Common myeloid progenitor, CD34-positive (primary cell): ENCODE results near the gene RBM47.
A peak's percentile ranks its signal among the peaks of the same experiment; 100 is the strongest.
"Not testable (repeated sequence)": the region's sequence is repeated elsewhere in the genome, so short reads cannot be mapped to it uniquely, and the experiment has no call there.

ENCODE experiments used
- CTCF ChIA-PET: fragments of 350-600 bp; sonication (Branson Sonifier 250); formaldehyde crosslinking; loops from one replicate; lab custom pipeline; 2021; ENCODE audit warnings: antibody characterized with exemption; lab: Charles Lee
- POLR2A ChIA-PET: fragments of 350-600 bp; sonication (Branson Sonifier 250); formaldehyde crosslinking; loops from one replicate; lab custom pipeline; 2021; ENCODE audit warnings: antibody characterized with exemption; lab: Charles Lee
- DNase-seq, 3 donors: peaks; one replicate each; pipeline versions ENCODE4 v3.0.0 to v3.0.0-alpha.2; 2013
- H3K27ac ChIP-seq, 2 experiments: 1 replicate in 1 of 2; 2 replicates in 1 of 2; pipeline ENCODE4 v1.7.0; 2013; ENCODE audit warnings: inconsistent platforms in 2 of 2, low read length in 2 of 2, mild to moderate bottlenecking in 2 of 2, low read depth in 1 of 2, moderate library complexity in 1 of 2; ENCODE audit not compliant: severe bottlenecking in 2 of 2, insufficient read depth in 1 of 2, poor library complexity in 1 of 2
- H3K27me3 ChIP-seq, 5 experiments: replicated peaks in 2 of 5; 1 replicate in 3 of 5; 2 replicates in 2 of 5; pipeline versions ENCODE4 v1.6.1 to v1.7.0; 2013; ENCODE audit warnings: low read length in 4 of 5, mild to moderate bottlenecking in 2 of 5, moderate library complexity in 2 of 5, inconsistent platforms in 1 of 5; ENCODE audit not compliant: insufficient read depth in 5 of 5, control insufficient read depth in 4 of 5
- H3K36me3 ChIP-seq, 4 experiments: 1 replicate in 2 of 4; 2 replicates in 2 of 4; pipeline versions ENCODE4 v1.6.1 to v1.7.0; 2013; ENCODE audit warnings: low read length in 3 of 4, control low read depth in 1 of 4, mild to moderate bottlenecking in 1 of 4; ENCODE audit not compliant: control insufficient read depth in 4 of 4, insufficient read depth in 4 of 4
- H3K4me1 ChIP-seq, 4 experiments: 1 replicate in 3 of 4; 2 replicates in 1 of 4; pipeline versions ENCODE4 v1.6.1 to v1.7.1; 2013; ENCODE audit warnings: low read length in 3 of 4, mild to moderate bottlenecking in 3 of 4, control low read depth in 1 of 4, inconsistent platforms in 1 of 4, moderate library complexity in 1 of 4; ENCODE audit not compliant: control insufficient read depth in 4 of 4, insufficient read depth in 4 of 4; ENCODE audit errors: control extremely low read depth in 1 of 4
- H3K4me3 ChIP-seq, 7 experiments: 1 replicate in 4 of 7; 2 replicates in 3 of 7; pipeline versions ENCODE4 v1.5.1 to v1.7.0; 2013; ENCODE audit warnings: mild to moderate bottlenecking in 7 of 7, low read length in 6 of 7, moderate library complexity in 6 of 7, inconsistent platforms in 2 of 7, low read depth in 2 of 7, control low read depth in 1 of 7; ENCODE audit not compliant: insufficient read depth in 4 of 7, control insufficient read depth in 1 of 7; ENCODE audit errors: extremely low read depth in 1 of 7
- H3K9me3 ChIP-seq, 5 experiments: 1 replicate in 4 of 5; 2 replicates in 1 of 5; pipeline versions ENCODE4 v1.6.1 to v1.7.1; 2013; ENCODE audit warnings: low read length in 4 of 5, mild to moderate bottlenecking in 2 of 5, inconsistent platforms in 1 of 5, low read depth in 1 of 5, moderate library complexity in 1 of 5; ENCODE audit not compliant: control insufficient read depth in 4 of 5, insufficient read depth in 2 of 5; ENCODE audit errors: control extremely low read depth in 1 of 5
- WGBS: methylation state at CpG from one replicate; pipeline ENCODE4 v1.1.5; 2013; ENCODE audit not compliant: insufficient coverage; 5-methylcytosine and 5-hydroxymethylcytosine counted together

RBM47 gene

GRCh38 chr4:40559585-40560465 lies 69.8 kb downstream of the RBM47 start:
- peaks cover 0 to 33% (median under 1%) of the 10 kb centered on the region in 4 experiments for H3K4me1 ChIP-seq
- ChIA-PET POLR2A (no interaction called here), CTCF (no interaction called here)
- H3K27me3 ChIP-seq: no peaks in the 10 kb centered on the region
- H3K27ac ChIP-seq: no peak overlapping the region
- WGBS: 93% methylated on average over 4 of the region's 5 CpGs
- no peaks in the 10 kb centered on the region for H3K36me3 ChIP-seq
- H3K9me3 ChIP-seq: no peaks in the 10 kb centered on the region
- H3K4me3 ChIP-seq: no peak overlapping the region
- DNase-seq: no peak

DNA sequence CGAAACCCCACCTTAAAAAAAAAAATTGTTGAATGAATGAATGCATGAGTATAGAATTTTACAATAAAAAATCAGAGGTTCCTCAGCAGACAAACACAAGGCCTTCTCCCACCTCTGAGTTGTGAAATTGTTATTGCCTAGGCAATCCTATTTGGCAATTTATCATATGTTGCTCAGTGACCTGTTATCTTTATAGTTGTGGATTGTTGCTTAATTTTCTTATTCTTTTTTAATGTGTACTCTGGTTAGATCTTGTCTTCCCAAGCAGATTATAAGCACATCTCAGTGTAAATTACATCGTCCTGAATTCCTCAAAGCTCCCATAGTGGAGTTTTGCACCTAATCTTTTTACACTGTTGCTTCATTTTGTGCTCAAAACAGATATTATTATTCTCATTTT lies 71.9 kb downstream of the RBM47 start:
- Histone ChIP-seq H3K4me1 (peaks cover 0 to 32% (median 7%) of the 10 kb centered on the region in 4 experiments), H3K4me3 (no peak overlapping the region), H3K27ac (no peak overlapping the region), H3K9me3 (no peaks in the 10 kb centered on the region), H3K36me3 (no peaks in the 10 kb centered on the region), H3K27me3 (no peaks in the 10 kb centered on the region)
- WGBS: no CpG with 5 or more reads among the region's 2 CpGs
- POLR2A ChIA-PET: no interaction called here
- CTCF ChIA-PET: no interaction called here
- no peak for DNase-seq

DNA sequence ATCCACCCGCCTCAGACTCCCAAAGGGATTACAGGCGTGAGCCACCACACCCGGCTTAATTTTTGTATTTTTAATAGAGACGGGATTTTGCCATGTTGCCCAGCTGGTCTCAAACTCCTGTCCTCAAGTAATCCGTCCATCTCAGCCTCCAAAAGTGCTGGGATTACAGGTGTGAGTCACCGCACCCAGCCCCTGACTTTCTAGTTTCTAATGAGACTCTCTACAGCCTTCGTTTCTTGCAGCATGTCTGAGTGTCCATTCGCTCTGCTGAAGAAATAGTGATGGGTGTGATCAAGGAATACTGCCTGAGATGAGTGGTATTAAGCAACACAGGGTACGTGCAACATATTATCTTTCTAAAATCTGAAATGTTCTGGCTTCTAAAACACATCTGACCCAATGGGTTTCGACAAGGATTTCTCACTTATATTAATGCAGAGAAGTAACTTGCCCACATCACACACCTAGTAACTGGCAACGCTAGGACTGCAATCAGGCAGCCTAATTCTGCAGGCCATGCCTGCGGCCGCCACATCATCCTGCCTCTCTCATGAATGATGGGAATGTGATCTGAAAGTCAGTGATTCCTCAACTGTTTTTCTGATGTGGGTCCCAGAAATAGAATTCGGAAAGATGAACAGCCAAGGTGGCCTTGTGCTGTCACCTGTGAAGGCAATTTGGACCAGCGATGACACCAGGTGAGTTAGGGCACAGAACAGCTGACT lies 74.3 kb downstream of the RBM47 start:
- no peak overlapping the region for H3K4me3 ChIP-seq
- H3K36me3 ChIP-seq: no peaks in the 10 kb centered on the region
- ChIA-PET POLR2A (interaction anchor here (0.5 kb wide), 1 partner anchor 9 kb away, joined by 3 read pairs; no protein-coding TSS in a partner anchor), CTCF (no interaction called here)
- H3K4me1 ChIP-seq: peaks cover 3 to 30% (median 16%) of the 10 kb centered on the region in 4 experiments
- no peak overlapping the region for H3K27ac ChIP-seq
- DNase-seq: no peak
- H3K27me3 ChIP-seq: no peaks in the 10 kb centered on the region
- 96% methylated on average over 8 of the region's 15 CpGs for WGBS
- H3K9me3 ChIP-seq: no peaks in the 10 kb centered on the region

GRCh38 chr4:40554641-40555040 lies 75.0 kb downstream of the RBM47 start:
- CTCF ChIA-PET, DNase-seq, H3K4me3 ChIP-seq: not testable (repeated sequence)

DNA sequence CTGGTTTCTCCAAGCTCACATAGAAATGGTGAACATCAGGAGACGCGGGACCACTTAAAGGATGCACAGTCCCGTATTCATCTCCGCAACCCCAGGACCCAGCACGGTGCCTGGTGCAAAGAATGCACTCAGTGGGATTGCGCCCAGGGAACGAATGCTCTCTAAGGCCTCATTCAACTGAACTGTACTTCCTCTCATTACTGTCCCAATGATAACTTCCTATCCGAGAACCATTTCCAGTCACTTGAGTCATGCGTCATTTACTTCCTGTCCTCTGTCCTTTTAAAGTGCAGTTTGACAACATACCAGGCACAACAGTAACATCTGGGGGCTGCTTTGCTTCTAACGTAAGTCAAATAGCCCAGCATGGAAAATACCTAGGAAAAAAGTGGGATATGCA lies 75.7 kb downstream of the RBM47 start:
- POLR2A ChIA-PET: no interaction called here
- Histone ChIP-seq H3K9me3 (no peaks in the 10 kb centered on the region), H3K4me1 (peaks cover 8 to 30% (median 20%) of the 10 kb centered on the region in 4 experiments), H3K27ac (no peak overlapping the region), H3K27me3 (no peaks in the 10 kb centered on the region), H3K36me3 (no peaks in the 10 kb centered on the region), H3K4me3 (no peak overlapping the region)
- WGBS: 71% methylated on average over 10 of the region's 10 CpGs
- peak in 2 of 3 donors; percentile 50 to 61 for DNase-seq
- CTCF ChIA-PET: interaction anchor here (0.5 kb wide), 1 partner anchor 102 kb away, joined by 4 read pairs; no protein-coding TSS in a partner anchor

More at GRCh38 chr4:40554641-40555040, 75.0 kb downstream of the RBM47 start:
- 83% methylated on average over 9 of the region's 12 CpGs for WGBS
- H3K36me3 ChIP-seq, H3K27ac ChIP-seq, H3K9me3 ChIP-seq, H3K27me3 ChIP-seq, POLR2A ChIA-PET: not testable (repeated sequence)
- H3K4me1 ChIP-seq: peaks cover 8 to 33% (median 20%) of the 10 kb centered on the region in 4 experiments

GRCh38 chr4:40552536-40552935 lies 77.1 kb downstream of the RBM47 start:
- ChIA-PET CTCF (no interaction called here), POLR2A (no interaction called here)

More at GRCh38 chr4:40552536-40552935, 77.1 kb downstream of the RBM47 start:
- no peaks in the 10 kb centered on the region for H3K36me3 ChIP-seq
- WGBS: 98% methylated on average over 5 of the region's 6 CpGs
- no peak overlapping the region for H3K4me3 ChIP-seq
- peaks cover 8 to 30% (median 20%) of the 10 kb centered on the region in 4 experiments for H3K4me1 ChIP-seq
- no peak overlapping the region for H3K27ac ChIP-seq
- H3K9me3 ChIP-seq: no peaks in the 10 kb centered on the region
- DNase-seq: no peak
- H3K27me3 ChIP-seq: no peaks in the 10 kb centered on the region
